ENCODE data around the gene IBTK.
"Not testable (repeated sequence)": the region's sequence is repeated elsewhere in the genome, so short reads cannot be mapped to it uniquely, and the experiment has no call there.

DNA sequence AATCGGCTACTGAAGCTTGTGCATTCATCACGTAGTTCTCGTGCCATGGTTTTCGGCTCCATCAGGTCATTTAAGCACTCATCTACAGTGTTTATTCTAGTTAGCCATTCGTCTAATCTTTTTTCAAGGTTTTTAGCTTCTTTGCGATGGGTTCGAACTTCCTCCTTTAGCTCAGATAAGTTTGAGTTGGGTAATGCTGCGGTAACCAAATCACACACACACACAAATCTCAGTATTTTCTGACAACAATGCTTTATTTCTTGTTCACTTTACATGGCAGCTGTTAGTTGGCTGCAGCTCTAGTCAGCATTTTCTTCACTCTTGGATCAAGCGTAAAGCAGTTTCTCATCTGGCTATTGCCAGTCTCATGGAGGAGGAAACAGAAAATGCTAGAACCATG lies 118.6 kb downstream of the IBTK start:
- TF ChIP-seq, protein P1, sequence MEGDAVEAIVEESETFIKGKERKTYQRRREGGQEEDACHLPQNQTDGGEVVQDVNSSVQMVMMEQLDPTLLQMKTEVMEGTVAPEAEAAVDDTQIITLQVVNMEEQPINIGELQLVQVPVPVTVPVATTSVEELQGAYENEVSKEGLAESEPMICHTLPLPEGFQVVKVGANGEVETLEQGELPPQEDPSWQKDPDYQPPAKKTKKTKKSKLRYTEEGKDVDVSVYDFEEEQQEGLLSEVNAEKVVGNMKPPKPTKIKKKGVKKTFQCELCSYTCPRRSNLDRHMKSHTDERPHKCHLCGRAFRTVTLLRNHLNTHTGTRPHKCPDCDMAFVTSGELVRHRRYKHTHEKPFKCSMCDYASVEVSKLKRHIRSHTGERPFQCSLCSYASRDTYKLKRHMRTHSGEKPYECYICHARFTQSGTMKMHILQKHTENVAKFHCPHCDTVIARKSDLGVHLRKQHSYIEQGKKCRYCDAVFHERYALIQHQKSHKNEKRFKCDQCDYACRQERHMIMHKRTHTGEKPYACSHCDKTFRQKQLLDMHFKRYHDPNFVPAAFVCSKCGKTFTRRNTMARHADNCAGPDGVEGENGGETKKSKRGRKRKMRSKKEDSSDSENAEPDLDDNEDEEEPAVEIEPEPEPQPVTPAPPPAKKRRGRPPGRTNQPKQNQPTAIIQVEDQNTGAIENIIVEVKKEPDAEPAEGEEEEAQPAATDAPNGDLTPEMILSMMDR (IDR thresholded peaks at IDR 0.05), result not testable (repeated sequence)
- TF ChIP-seq POLR2A (IDR thresholded peaks at IDR 0.05); POLR2AphosphoS5 (IDR thresholded peaks at IDR 0.05; ENCODE audit: insufficient read depth in 1 of 2, low read depth in 1 of 2): not testable (repeated sequence)
